Astrocyte of the spinal cord (primary cell): ENCODE results near the gene SP100.

Experiments used
- DNase-seq: peaks from one replicate; pipeline ENCODE4 v3.0.0; 2011; ENCODE audit warnings: low read depth, low spot score
- H3K4me3 ChIP-seq: 2 replicates; pipeline ENCODE4 v1.5.1; 2011; ENCODE audit warnings: low read depth, mild to moderate bottlenecking, low read length, moderate library complexity
- in situ Hi-C: cut with HindIII; loops from 2 replicates; pipeline ENCODE4 v1.10.0; 2017; ENCODE audit warnings: low sequenced_read_pairs
- TF ChIP-seq, protein P1 (sequence below): IDR thresholded peaks from 2 replicates; pipeline ENCODE4 v1.5.1; 2012; ENCODE audit warnings: low read depth, mild to moderate bottlenecking, low read length, inconsistent platforms

SP100 gene

DNA sequence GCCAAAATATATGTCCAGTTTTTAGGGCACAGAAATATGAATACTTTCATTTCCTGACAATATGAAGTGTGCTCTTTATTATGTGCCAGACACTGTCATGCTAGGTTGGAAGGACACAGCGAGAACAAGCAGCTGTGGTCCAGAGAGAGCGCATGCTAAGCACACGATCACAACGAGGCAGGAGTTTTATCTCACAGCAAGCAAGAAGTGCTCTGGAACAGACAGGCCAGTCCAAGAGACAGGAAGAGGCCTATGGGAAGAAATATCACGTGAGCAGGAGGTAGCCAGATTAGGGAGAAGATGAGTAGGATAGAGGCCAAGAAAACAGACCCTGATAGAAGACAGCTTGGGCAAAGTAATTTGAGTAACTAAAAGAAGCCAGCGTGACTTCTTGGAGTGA lies 161.1 kb downstream of the SP100 start:
- in situ Hi-C loops: no loop called here
- no peak overlapping the region for H3K4me3 ChIP-seq
- TF ChIP-seq, protein P1, sequence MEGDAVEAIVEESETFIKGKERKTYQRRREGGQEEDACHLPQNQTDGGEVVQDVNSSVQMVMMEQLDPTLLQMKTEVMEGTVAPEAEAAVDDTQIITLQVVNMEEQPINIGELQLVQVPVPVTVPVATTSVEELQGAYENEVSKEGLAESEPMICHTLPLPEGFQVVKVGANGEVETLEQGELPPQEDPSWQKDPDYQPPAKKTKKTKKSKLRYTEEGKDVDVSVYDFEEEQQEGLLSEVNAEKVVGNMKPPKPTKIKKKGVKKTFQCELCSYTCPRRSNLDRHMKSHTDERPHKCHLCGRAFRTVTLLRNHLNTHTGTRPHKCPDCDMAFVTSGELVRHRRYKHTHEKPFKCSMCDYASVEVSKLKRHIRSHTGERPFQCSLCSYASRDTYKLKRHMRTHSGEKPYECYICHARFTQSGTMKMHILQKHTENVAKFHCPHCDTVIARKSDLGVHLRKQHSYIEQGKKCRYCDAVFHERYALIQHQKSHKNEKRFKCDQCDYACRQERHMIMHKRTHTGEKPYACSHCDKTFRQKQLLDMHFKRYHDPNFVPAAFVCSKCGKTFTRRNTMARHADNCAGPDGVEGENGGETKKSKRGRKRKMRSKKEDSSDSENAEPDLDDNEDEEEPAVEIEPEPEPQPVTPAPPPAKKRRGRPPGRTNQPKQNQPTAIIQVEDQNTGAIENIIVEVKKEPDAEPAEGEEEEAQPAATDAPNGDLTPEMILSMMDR: no peak
- DNase-seq: no peak

DNA sequence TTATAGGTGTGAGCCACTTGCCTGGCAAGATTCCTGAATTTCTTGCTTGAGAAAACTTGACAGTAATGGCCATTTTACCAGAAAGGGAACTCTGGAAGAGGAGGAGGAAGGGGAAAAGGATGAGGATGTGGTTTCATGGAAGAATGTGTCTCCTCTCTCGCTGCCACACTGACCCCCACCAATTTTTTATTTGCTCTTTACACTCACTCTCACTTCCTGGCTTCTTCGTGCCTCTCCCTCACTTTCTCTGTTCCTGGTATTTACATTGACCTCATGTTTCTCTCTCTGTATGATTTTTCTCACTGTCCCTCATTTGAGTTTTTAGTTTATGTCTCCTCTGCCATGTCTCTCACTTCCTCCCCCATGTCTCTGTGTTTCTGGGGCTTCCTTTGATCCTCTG lies 162.1 kb downstream of the SP100 start:
- no peak for DNase-seq
- in situ Hi-C loops: no loop called here
- TF ChIP-seq, protein P1: no peak
- no peak overlapping the region for H3K4me3 ChIP-seq

DNA sequence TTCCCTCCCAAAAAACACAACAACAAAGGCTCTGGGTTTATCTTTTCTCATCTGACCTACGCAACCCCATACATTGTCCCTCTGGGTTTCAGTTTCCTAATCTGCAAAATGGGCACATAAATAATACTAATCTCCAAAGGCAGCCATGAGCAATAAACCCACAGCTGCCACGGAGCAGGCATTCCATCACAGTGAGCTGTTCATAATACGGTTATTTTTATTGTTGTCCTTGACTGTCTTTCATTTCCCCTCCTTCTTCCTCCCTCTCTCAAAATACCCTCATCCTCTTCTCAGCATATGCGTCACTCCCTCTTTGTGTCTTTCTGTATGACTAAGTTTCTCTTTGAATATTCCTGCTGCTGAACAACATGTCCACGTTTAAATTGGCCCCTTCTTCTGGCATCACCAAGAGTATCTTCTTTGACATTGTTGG lies 166.9 kb downstream of the SP100 start:
- TF ChIP-seq, protein P1: no peak
- in situ Hi-C loops: no loop called here
- DNase-seq: peak; percentile 64
- no peak overlapping the region for H3K4me3 ChIP-seq

DNA sequence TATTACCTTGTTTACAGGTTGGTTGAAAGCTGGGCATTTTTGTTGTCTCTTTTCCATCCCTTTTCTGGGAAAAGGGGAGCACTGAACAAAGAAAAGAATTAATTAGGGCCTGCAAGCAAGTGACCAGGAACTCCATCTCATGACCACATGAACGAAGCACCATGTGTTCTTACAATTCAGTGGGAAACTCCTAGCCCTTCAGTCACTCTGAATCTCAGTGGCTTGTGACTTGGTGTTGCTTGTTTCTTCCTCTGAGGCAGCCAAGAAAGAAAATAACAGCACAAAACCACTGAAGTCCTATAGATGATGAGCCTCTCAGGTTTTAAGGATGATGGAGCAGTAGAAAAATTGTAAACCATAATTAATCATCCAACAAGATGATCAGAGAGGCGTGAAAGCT lies 167.6 kb downstream of the SP100 start:
- in situ Hi-C loops: no loop called here
- no peak for DNase-seq
- TF ChIP-seq, protein P1: no peak
- H3K4me3 ChIP-seq: no peak overlapping the region

DNA sequence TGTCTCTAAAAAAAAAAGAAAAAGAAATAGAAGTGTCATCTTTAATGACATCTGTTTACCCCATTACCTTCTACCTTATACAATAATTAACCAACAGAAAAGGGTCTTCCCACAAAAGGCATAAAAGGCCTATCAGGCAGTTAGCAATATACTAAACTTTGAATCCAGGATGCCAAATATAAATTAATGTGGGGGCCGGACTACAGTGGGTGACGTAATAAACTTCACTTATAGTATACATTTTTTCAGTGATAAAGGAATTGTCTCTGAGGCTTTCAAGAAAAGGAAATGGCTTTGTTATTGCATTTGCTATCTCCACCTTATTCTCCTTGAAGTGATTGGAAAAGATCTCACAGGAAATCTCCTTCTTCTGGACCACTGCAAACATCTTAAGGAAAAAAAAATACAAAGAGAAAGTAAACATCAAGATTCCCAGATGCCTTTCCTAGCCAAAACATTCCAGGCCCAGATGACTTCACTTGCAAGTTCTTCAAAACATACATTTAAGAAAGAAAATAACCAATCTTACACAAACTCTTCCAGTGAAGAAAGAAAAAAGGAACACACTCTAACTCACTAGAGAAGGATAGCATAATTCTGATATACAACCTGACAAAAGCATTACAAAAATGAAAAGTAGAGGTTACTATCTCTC lies 170.5 kb downstream of the SP100 start:
- in situ Hi-C loops: no loop called here
- TF ChIP-seq, protein P1: no peak
- no peak overlapping the region for H3K4me3 ChIP-seq
- DNase-seq: peak; percentile 38

DNA sequence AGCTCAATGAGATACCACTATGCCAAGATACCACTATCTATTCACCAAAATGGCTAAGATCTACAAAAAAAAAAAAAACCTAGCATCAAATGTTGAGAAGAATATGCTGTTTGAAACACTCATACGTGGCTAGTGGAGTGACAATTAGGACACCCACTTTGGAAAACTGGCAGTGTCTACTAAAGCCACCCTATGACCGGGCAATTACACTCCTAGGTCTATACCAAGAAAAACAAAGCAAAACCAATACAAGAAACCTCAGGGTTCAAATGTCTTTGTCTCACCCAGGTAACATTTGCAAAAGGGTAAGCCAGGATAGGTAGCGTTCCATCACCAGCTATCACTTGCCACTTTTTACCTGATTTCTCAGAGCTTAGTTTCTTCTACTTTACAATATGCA lies 173.0 kb downstream of the SP100 start:
- DNase-seq: no peak
- H3K4me3 ChIP-seq: no peak overlapping the region
- in situ Hi-C loops: no loop called here
- TF ChIP-seq, protein P1: no peak
